NB4 (cell line): Measurements from ENCODE around the gene PTCD1.
"Not testable (repeated sequence)": the region's sequence is repeated elsewhere in the genome, so short reads cannot be mapped to it uniquely, and the experiment has no call there.

Experiments
- CTCF ChIP-seq: IDR thresholded peaks from one replicate; pipeline ENCODE4 v1.5.1; 2012; ENCODE audit warnings: low read depth, low read length
- TF ChIP-seq, protein P1 (sequence below): IDR thresholded peaks from 2 replicates; pipeline ENCODE4 v1.6.1; 2011; ENCODE audit warnings: low read depth, low read length

GRCh38 chr7:99415513-99416127 is 23.0 kb downstream of the PTCD1 start:
- TF ChIP-seq CTCF: peak; percentile 74
- TF ChIP-seq, protein P1, sequence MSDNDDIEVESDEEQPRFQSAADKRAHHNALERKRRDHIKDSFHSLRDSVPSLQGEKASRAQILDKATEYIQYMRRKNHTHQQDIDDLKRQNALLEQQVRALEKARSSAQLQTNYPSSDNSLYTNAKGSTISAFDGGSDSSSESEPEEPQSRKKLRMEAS: not testable (repeated sequence)
